Activated CD4-positive, CD25-positive, alpha-beta regulatory T cell treated with anti-CD3 and anti-CD28 coated beads, Interleukin-2, amount 50 U/mL, for 24 hours (primary cell): ENCODE results near the gene GRIK2.
"Not testable (repeated sequence)": the region's sequence is repeated elsewhere in the genome, so short reads cannot be mapped to it uniquely, and the experiment has no call there.

ENCODE experiments used
- ATAC-seq, 2 donors: fragments of 150-1000 bp; cut with Tn5 transposase; one replicate each; pipeline ENCODE4 v1.10.0; 2021; ENCODE audit warnings: mild to moderate bottlenecking in 1 of 2, moderate library complexity in 1 of 2

Gene GRIK2

GRCh38 chr6:101393251-101393828 lies at the start of gene GRIK2:
GRIK2 (plus strand) TSS chr6:101393708.
- ATAC-seq: no peak

- ATAC-seq: no peak
Measured at GRCh38 chr6:101344885-101345284, 48.6 kb upstream of the GRIK2 start.

- ATAC-seq: no peak
Measured at GRCh38 chr6:101348816-101349215, 44.7 kb upstream of the GRIK2 start.

DNA sequence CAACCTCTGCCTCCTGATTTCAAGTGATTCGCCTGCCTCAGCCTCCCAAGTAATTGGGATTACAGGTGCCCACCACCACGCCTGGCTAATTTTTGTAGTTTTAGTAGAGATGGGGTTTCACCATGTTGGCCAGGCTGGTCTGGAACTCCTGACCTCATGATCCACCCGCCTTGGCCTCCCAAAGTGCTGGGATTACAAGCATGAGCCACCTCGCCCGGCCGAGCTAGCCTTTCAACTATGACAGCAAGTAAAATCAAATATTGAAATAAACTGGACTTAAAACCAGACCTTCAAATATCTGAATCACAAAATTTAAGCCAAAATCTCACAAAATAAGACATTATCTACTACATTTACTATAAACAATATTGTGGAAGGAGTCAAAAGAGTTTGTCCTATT lies 42.9 kb upstream of the GRIK2 start:
- not testable (repeated sequence) for ATAC-seq

DNA sequence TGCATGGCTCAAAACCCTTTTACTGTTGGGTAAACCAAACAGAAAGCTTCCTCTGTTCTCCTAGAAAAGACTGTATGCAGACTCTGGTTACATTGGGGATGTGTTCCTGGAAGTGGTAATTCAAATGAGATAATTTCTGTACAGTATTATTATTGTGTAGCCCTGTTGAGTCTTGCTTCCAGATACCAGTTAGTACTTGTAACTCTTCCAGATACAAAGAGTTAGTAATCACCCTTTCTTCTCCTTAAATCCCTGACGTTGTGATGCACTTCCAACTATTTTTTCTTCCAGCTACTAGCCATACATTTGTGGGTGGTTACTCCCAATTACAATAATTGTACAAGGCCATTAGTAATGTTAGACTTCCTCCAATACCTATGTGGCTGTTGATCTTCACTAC lies 42.3 kb upstream of the GRIK2 start:
- no peak for ATAC-seq

- ATAC-seq: no peak
Measured at GRCh38 chr6:101352316-101352715, 41.2 kb upstream of the GRIK2 start.

GRCh38 chr6:101365181-101365580 lies 28.3 kb upstream of the GRIK2 start:
- ATAC-seq: no peak

GRCh38 chr6:101379926-101380325 lies 13.6 kb upstream of the GRIK2 start:
- no peak for ATAC-seq

DNA sequence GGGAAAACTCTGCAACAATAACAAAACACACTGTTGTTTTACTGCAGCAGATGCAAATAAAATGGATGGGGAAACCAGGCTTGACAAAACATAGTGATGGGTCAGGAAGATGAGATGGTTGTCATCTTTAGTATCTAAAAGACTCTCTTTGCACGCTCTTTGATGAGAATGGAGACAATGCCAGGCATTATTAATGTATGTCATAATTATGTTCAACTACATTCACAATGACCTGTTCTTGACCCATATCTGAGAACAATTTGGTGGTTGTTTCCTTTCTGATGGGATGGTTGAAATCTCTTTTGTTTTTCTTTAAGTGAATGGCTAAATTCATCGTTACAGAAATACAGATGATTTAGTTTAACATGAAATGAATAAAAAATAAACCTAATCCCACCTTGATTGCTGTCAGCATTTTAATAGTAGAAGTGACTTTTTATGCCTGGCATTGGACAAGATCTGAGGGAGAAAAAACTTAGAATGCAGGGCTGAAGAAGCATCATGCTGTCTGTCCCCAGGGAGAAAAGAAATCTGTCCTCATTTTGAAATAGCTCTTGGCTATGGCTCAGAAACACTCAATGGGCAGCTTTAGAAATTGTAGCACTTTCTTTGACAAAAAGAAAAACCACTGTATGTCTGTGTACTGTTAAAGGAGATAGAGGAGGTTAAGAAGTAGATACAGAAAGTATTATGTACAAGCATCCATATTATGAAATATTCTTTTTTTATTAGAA lies 12.4 kb upstream of the GRIK2 start:
- no peak for ATAC-seq

GRCh38 chr6:101383747-101384146 lies 9.8 kb upstream of the GRIK2 start:
- not testable (repeated sequence) for ATAC-seq

DNA sequence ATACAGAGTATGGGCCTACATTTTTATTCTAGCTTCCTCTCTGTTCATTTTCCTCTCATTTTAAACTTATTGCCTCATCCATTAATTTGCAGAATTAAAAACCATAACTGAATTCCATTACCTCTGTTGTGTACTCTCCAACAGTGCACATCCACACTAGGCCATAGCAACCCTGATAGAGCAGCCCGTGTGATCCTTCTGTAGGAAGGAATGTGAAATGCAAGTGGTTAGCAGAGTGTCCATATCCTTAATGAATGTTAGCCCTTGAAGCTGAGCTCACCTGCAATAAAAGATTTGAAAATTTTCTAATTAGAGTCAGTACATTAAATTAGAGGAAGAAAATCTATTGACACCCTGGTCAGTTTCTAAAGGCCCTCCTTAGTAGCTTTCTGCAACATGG lies 6.5 kb upstream of the GRIK2 start:
- no peak for ATAC-seq

GRCh38 chr6:101391772-101392585 lies 1.5 kb upstream of the GRIK2 start:
- ATAC-seq: no peak

GRCh38 chr6:101392586-101393230 lies 800 bp upstream of the GRIK2 start:
- no peak for ATAC-seq

DNA sequence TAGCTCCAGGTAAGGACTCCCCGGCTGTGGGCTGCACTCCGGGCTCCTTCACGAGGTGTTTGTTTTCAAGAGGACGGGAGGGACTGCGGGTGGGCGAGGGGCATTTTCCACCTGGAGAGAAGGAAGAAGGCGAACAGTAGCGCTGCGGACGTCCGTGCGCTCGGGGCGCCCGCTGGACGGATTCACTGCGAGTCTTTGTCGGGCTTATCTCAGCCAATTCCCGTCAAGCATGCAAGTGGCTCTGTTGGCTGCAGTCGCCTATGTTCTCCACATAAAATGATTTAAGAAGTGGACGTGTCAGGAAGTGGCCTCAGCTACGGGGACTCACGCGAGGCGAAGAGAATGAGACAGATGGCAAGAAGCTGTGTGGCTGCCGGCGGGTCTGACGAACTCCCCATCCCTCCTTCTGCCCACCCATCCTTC lies 332 bp downstream of the GRIK2 start:
- no peak for ATAC-seq

GRCh38 chr6:101394936-101395335 lies 1.4 kb downstream of the GRIK2 start:
- ATAC-seq: no peak

DNA sequence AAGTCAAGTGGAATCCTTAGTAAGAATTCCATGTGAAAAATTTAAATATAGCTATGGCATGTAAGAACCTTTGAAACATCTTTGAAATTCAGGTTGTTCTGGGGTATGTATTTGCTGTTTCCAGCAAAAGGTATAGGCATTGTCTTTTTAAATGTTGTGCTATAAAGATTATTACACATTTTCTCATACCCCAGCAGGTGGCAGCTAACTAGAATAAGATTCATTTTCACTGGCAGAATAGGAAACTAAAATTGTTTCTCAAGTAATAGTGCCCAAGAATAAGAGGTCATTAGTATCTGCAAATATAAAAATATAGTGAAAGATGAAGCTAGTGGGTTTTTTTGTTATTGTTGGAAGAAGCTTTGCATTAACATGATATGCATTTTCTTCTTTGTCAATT lies 1.8 kb downstream of the GRIK2 start:
- ATAC-seq: no peak

- no peak for ATAC-seq
Measured at GRCh38 chr6:101396548-101397173, 3.2 kb downstream of the GRIK2 start.

DNA sequence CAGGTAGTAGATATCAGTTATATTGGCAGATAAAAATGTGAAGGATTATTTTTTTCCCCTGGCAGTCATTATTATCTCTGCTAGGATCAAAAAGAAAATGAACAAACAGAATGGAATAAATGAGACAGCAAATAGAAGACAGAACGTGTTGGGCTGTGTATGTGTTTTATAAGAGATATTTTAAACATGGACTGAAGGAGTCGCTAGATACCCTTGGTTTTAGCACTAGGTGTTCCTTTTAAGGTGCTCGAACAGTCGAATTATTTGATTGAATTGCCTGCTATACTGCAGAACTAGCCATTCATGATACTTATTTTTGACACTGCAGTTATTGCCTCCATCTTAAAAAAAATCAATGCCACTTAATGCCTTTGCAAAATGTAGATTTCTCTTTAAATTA lies 3.7 kb downstream of the GRIK2 start:
- no peak for ATAC-seq

DNA sequence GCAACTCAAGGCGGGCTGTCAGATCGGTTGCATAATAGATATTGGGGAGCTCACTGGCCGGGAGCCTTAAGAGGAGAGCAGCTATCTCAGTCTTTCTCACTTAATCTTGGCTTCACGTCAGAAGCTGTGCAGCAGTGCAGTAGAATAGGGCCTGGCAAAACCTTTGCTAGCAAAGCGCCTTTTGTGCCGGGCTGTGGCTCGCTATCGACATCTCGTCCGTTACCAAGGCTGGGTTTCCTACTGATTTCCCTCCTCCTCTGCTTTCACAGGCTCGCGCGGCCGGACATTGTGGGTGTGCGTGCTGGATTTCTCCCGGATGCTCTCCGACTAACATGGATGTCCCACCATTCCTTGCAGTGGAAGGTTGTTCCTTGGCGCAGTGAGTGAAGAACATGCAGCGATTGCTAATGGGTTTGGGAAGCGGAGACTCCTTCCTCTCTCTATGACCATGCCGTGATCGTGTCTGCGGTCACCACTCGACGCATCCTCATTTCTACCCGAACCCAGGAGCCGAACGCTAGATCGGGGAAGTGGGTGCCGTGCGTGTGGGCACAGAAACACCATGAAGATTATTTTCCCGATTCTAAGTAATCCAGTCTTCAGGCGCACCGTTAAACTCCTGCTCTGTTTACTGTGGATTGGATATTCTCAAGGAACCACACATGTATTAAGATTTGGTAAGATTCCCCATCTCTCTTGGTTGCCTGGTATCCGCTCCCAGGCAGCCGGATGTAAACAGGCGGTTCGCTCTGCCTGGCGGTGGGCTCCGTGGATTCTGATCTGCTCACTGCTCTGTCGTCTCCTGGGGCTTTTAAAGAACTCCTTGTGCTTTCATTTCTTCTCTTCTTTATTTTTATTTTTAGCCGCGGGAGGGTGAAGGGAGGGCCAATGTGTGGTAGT lies 5.5 kb downstream of the GRIK2 start:
- ATAC-seq: no peak

GRCh38 chr6:101399616-101400162 lies 6.2 kb downstream of the GRIK2 start:
- no peak for ATAC-seq
